Neural crest cell (in vitro differentiated cells): ENCODE measurements around the gene NLGN1. TPM values are rescaled to one million over a fixed set of nuclear protein-coding genes. Genes with fewer than 3 reads are reported as not detected.

ENCODE experiments used
- DNase-seq: peaks from one replicate; pipeline ENCODE4 v3.0.0; 2021; ENCODE audit warnings: low read depth, mixed read lengths, low spot score
- H3K27ac Mint-ChIP-seq: one replicate; pipeline ENCODE4 v1.8.0; 2021; ENCODE audit warnings: mild to moderate bottlenecking, mixed read lengths; ENCODE audit not compliant: unreplicated experiment
- H3K27me3 Mint-ChIP-seq: 2 replicates; pipeline ENCODE4 v1.8.0; 2021; ENCODE audit warnings: low read depth, mild to moderate bottlenecking, mixed read lengths
- H3K36me3 Mint-ChIP-seq: 2 replicates; pipeline ENCODE4 v1.8.0; 2021; ENCODE audit warnings: low read depth, mild to moderate bottlenecking, mixed read lengths
- H3K4me1 Mint-ChIP-seq: 2 replicates; pipeline ENCODE4 v1.8.0; 2021; ENCODE audit warnings: mixed read lengths
- H3K4me3 Mint-ChIP-seq: one replicate; pipeline ENCODE4 v1.8.0; 2021; ENCODE audit warnings: mild to moderate bottlenecking, mixed read lengths
- H3K9me3 Mint-ChIP-seq: 2 replicates; pipeline ENCODE4 v1.8.0; 2021; ENCODE audit warnings: mixed read lengths
- total RNA-seq: library from RNA; stranded (reverse); gene quantifications from 2 replicates; pipeline ENCODE4 v1.2.1, GENCODE V29; 2021
- TF ChIP-seq, protein P1 (sequence below): fragments of 200-600 bp; sonication (generic); conservative IDR thresholded peaks from 2 replicates; pipeline ENCODE4 v1.5.0; 2021; ENCODE audit warnings: antibody characterized with exemption, mild to moderate bottlenecking

The NLGN1 gene
- total RNA-seq, 1 donor from 2014 or later: 20.0 TPM

GRCh38 chr3:173865900-173866498, 468.5 kb downstream of the NLGN1 start:
- Mint-ChIP-seq H3K4me3 (no peak overlapping the region), H3K27ac (no peak overlapping the region), H3K27me3 (no peaks in the 10 kb centered on the region), H3K36me3 (no peaks in the 10 kb centered on the region), H3K4me1 (peaks cover 12% of the 10 kb centered on the region), H3K9me3 (no peaks in the 10 kb centered on the region)
- TF ChIP-seq, protein P1, sequence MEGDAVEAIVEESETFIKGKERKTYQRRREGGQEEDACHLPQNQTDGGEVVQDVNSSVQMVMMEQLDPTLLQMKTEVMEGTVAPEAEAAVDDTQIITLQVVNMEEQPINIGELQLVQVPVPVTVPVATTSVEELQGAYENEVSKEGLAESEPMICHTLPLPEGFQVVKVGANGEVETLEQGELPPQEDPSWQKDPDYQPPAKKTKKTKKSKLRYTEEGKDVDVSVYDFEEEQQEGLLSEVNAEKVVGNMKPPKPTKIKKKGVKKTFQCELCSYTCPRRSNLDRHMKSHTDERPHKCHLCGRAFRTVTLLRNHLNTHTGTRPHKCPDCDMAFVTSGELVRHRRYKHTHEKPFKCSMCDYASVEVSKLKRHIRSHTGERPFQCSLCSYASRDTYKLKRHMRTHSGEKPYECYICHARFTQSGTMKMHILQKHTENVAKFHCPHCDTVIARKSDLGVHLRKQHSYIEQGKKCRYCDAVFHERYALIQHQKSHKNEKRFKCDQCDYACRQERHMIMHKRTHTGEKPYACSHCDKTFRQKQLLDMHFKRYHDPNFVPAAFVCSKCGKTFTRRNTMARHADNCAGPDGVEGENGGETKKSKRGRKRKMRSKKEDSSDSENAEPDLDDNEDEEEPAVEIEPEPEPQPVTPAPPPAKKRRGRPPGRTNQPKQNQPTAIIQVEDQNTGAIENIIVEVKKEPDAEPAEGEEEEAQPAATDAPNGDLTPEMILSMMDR: no peak
- no peak for DNase-seq

GRCh38 chr3:173869766-173870165, 472.2 kb downstream of the NLGN1 start:
- TF ChIP-seq, protein P1: no peak
- H3K27ac Mint-ChIP-seq: no peak overlapping the region
- DNase-seq: no peak
- H3K4me1 Mint-ChIP-seq: peaks cover 24% of the 10 kb centered on the region
- no peak overlapping the region for H3K4me3 Mint-ChIP-seq
- H3K36me3 Mint-ChIP-seq: no peaks in the 10 kb centered on the region
- H3K9me3 Mint-ChIP-seq: no peaks in the 10 kb centered on the region
- no peaks in the 10 kb centered on the region for H3K27me3 Mint-ChIP-seq

DNA sequence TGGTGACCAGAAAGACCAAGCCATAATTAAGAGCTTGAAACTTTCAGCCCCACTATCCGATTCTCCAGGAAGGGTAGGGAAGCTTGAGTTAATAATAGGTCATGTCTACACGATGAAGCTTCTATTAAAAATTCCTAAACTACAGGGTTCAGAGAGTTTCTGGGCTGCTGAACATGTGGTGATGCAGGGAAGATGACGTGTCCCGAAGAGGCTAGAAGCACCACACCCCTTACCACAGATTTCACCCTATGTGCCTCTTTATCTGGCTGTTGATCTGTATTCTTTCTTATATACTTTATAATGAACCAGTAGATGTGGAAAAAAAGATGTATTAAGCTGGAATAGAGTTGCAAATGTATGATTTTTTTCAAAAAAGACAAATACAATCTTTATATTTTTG, 473.4 kb downstream of the NLGN1 start:
- TF ChIP-seq, protein P1: no peak
- peaks cover 27% of the 10 kb centered on the region for H3K4me1 Mint-ChIP-seq
- DNase-seq: no peak
- H3K9me3 Mint-ChIP-seq: no peaks in the 10 kb centered on the region
- H3K36me3 Mint-ChIP-seq: no peaks in the 10 kb centered on the region
- H3K27ac Mint-ChIP-seq: no peak overlapping the region
- no peaks in the 10 kb centered on the region for H3K27me3 Mint-ChIP-seq
- H3K4me3 Mint-ChIP-seq: no peak overlapping the region

DNA sequence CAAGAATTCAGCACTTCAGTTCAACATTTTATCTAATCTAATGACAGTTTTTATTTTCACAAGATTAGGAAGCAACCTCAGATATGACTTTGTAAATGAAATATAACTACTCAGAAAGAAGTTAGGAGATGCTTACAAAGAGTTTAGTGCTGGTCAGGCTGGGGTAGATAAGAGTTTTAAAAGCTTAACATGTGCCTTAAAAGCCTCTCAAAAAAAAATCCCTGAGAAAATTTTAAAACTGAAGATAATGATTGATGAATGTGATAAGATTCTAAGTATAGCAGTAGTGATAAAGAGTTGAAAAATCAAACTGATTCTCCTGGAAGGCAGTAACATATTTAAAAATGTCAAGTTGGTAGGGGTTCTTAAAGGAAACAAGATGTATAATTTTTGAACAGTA, 478.2 kb downstream of the NLGN1 start:
- TF ChIP-seq, protein P1: no peak
- no peak for DNase-seq
- Mint-ChIP-seq H3K27me3 (no peaks in the 10 kb centered on the region), H3K4me1 (peaks cover 28% of the 10 kb centered on the region), H3K36me3 (peaks cover 2% of the 10 kb centered on the region), H3K4me3 (no peak overlapping the region), H3K9me3 (no peaks in the 10 kb centered on the region), H3K27ac (peak overlapping the region; percentile 32)

- no peak overlapping the region for H3K27ac Mint-ChIP-seq
- H3K36me3 Mint-ChIP-seq: peaks cover 2% of the 10 kb centered on the region
- no peaks in the 10 kb centered on the region for H3K27me3 Mint-ChIP-seq
- TF ChIP-seq, protein P1: peak; percentile 59
- H3K9me3 Mint-ChIP-seq: no peaks in the 10 kb centered on the region
- no peak overlapping the region for H3K4me3 Mint-ChIP-seq
- no peak for DNase-seq
- H3K4me1 Mint-ChIP-seq: peaks cover 28% of the 10 kb centered on the region
Observed at GRCh38 chr3:173876476-173876875, 478.9 kb downstream of the NLGN1 start.

GRCh38 chr3:173887888-173888287, 490.3 kb downstream of the NLGN1 start:
- peaks cover 16% of the 10 kb centered on the region for H3K4me1 Mint-ChIP-seq
- peaks cover 3% of the 10 kb centered on the region for H3K9me3 Mint-ChIP-seq
- no peak overlapping the region for H3K27ac Mint-ChIP-seq
- no peak overlapping the region for H3K4me3 Mint-ChIP-seq
- no peak for DNase-seq
- TF ChIP-seq, protein P1: no peak
- H3K27me3 Mint-ChIP-seq: no peaks in the 10 kb centered on the region
- H3K36me3 Mint-ChIP-seq: peaks cover 2% of the 10 kb centered on the region
